SK-N-MC (cell line): ENCODE results near the gene LHX2.

Experiments used
- EZH2 ChIP-seq: fragments of 200-600 bp; sonication (generic); IDR thresholded peaks from one replicate; pipeline ENCODE4 v1.6.1; 2017; ENCODE audit warnings: antibody characterized with exemption
- FOXP2 ChIP-seq: optimal IDR thresholded peaks from 2 replicates; pipeline ENCODE3; 2011; ENCODE audit warnings: mild to moderate bottlenecking, moderate library complexity; ENCODE audit not compliant: insufficient read depth; ENCODE audit errors: extremely low read length, control extremely low read depth

DNA sequence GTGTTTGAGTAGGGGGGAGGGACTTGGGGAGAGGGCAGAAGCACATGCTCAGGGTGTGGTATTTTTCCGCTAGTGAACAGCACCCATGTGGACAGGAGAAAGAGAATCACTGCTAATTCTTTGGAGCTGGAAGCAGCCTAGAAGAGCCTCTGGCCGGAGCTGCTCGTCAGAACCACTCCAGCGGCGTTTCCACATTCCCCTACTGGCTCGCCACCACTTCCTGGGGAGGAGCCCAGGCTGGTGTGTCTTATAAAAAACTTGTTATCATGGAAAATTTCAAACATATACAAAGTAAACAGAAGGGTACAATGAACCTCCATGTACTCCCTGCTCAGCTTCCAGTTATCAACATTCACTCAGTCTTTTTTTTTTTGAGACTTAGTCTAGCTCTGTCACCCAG, 26.7 kb downstream of the LHX2 start:
- TF ChIP-seq EZH2, result no peak
- no peak for TF ChIP-seq FOXP2
